ENCODE data around the gene ARV1.

DNA sequence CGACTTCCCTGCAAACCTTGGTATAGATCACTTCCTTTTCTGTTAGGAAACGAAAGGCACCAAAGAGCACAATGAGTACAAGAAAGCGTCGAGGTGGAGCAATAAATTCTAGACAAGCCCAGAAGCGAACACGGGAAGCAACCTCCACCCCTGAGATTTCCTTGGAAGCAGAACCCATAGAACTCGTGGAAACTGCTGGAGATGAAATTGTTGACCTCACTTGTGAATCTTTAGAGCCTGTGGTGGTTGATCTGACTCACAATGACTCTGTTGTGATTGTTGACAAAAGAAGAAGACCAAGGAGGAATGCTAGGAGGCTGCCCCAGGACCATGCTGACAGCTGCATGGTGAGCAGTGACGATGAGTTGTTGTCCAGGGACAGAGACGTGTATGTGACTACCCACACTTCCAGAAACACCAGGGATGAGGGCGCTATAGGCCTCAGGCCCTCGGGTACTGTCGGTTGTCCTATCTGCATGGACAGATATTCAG is 42.7 kb downstream of the ARV1 start:
- TF ChIP-seq, protein P1, sequence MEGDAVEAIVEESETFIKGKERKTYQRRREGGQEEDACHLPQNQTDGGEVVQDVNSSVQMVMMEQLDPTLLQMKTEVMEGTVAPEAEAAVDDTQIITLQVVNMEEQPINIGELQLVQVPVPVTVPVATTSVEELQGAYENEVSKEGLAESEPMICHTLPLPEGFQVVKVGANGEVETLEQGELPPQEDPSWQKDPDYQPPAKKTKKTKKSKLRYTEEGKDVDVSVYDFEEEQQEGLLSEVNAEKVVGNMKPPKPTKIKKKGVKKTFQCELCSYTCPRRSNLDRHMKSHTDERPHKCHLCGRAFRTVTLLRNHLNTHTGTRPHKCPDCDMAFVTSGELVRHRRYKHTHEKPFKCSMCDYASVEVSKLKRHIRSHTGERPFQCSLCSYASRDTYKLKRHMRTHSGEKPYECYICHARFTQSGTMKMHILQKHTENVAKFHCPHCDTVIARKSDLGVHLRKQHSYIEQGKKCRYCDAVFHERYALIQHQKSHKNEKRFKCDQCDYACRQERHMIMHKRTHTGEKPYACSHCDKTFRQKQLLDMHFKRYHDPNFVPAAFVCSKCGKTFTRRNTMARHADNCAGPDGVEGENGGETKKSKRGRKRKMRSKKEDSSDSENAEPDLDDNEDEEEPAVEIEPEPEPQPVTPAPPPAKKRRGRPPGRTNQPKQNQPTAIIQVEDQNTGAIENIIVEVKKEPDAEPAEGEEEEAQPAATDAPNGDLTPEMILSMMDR (IDR thresholded peaks at IDR 0.05; ENCODE audit: low read depth, low read length): no peak
- no peak for TF ChIP-seq EZH2phosphoT487 (IDR thresholded peaks at IDR 0.05; ENCODE audit: low read depth)

All from OCI-LY3 (cell line).